HG03097 (cell line): ENCODE measurements around the gene KAT7.
"Not testable (repeated sequence)": the region's sequence is repeated elsewhere in the genome, so short reads cannot be mapped to it uniquely, and the experiment has no call there.

Source experiments
- ATAC-seq: cut with Tn5 transposase; IDR thresholded peaks from one replicate; pipeline ENCODE4 v1.9.1; 2021; ENCODE audit not compliant: unreplicated experiment, low FRiP score

Gene KAT7

DNA sequence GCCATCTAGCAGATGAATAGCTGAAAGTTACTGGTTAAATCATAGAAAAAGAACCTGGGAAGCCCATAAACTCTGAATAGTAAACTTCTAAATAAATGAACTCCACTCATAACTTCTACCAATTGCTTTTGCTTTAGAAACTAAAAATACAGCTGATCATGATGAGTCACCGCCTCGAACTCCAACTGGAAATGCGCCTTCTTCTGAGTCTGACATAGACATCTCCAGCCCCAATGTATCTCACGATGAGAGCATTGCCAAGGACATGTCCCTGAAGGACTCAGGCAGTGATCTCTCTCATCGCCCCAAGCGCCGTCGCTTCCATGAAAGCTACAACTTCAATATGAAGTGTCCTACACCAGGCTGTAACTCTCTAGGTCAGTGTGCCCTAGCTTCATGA is 9.7 kb downstream of the KAT7 start:
- no peak for ATAC-seq

DNA sequence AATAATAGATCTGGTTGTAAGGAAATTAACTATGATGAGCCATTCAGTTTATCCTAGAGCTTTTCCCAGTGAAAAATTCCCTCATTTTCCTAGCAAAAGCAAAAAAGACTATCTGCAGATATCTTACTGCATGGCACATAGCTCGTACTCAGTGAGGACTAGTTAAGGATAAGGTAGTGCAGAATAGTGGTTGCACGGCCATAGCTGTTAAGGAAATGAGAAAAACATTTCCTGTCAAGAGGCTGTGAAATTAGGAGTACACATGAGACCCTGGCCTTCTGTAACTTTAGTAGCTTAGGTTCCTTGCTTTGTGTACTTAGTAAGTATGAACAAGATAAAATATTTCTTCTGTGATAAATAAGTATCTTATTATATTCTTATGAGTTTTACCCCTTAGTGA is 10.3 kb downstream of the KAT7 start:
- ATAC-seq: no peak

DNA sequence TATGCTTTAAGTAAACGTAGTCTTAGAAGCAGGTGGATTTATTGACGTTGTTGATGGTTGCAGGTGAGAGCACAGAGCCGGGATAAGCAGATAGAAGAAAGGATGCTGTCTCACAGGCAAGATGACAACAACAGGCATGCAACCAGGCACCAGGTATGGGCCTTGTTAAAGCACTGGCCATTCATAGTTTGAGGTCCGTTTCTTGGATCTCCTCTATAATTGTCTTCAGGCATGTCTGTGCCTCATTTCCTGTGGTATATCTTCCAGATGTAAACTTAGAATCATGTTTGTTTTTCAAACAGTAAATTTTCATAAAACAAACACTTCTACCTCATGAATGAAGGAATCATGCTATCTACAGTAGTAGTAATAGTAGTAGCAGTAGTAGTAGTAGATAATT is 20.6 kb downstream of the KAT7 start:
- ATAC-seq: no peak

DNA sequence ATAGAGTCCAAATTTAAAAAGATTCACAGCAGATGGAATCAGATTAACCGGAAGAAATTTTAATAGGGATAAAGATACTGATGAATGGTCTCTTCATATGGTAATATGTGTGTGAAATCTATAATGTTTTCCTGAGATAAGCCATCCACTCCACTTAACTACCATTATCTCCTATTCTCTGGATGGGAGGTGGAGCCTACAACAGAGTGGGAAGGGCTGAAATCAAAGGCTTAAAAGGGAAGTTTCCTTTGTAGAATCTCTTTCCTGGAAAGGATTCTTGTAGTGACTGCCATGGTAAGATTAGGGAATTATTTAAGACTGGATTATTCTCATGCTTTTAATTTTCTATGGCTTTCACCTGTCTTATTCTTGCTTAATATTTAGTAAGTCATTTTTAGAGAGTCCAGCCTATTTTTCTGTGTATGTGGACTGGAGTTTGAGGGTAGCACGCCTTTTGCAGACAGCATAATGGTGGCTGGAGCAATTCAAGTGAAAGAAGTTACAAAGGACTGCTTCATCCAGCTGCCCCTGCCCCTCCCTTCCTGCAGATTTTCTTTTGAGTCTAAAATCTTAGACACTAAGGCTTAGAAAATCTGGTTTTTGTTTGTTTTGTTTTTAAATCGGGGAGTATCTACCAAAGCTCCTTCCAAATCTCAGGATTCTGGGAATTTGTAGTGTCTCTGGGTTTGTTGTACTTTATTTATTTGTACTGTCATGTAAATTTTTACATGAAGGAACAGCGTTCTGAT is 26.5 kb downstream of the KAT7 start:
- no peak for ATAC-seq

DNA sequence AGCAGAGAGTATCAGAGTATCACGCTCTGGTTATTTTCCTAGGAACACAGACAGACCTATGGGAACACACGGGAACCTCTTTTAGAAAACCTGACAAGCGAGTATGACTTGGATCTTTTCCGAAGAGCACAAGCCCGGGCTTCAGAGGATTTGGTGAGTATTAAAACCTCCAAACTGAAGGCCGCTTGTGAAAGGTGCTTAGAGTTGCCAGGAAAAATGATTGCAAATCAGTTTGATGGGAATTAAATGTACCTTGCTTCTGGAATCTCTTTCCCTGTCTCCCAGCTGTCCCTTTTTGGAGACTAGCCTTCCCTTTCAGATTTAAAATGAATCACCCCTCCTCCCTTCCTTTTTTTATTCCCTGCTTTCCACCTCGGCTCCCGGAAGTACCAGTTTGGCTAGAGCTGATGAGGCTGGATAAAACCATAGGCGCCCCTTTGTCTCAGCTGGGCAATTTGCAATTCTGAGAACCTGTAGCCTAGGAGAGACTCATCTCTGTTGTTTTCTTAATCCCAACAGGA is 27.3 kb downstream of the KAT7 start:
- ATAC-seq: no peak

DNA sequence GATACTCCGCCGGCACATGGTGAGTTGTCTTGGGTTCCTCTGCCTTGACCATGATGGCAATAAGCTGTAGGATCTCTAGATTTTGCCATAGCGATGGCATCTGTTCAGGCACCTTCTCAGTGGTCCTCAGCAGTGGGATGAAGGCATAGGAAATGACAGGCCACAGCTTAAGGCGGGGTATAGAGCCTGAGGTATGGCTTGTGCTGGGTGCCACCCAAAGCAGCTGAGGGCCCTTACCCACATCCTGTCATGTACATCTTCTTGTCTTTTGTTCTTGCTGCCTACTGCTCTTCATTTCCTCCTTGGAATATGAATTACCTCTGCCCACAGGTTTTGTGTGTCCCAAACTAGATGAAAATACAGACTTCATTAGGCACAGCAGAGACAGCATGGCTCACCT is 29.5 kb downstream of the KAT7 start:
- ATAC-seq: no peak

DNA sequence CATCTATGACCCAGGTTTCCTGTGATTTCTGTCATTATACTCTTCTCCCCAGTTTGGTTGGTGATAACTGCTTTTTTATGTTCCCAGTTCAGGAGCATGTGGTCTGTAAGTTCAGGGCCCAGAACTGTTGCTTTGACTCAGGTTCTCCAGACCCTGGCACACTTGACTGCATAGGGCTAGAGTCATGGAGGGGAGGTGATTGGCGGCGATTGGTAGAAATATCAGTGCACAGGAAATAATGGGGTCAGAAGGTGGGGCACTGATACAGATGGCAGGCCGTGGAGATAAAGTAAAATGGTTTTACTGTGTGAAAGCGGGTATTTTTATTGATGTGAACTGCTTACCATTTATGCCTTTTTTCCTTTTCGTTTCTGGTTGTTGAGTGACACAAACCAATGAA is 30.7 kb downstream of the KAT7 start:
- ATAC-seq: no peak

DNA sequence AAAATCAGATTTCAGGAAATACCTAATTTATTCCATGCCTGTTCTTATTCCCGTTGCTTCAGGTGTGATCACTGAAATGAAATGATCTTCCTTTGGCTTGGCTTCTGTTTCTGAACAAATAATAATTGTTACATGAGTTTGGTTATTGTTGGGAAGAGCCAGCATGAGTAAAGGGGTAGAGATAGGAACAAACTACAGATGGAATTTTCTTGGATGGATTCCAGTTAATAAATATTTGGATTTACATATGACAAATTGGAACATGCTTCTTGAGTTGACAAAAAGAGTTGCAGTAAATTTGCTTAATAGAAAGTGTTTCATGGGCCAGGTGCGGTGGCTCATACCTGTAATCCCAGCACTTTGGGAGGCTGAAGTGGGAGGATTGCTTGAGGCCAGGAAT is 31.2 kb downstream of the KAT7 start:
- ATAC-seq: no peak

DNA sequence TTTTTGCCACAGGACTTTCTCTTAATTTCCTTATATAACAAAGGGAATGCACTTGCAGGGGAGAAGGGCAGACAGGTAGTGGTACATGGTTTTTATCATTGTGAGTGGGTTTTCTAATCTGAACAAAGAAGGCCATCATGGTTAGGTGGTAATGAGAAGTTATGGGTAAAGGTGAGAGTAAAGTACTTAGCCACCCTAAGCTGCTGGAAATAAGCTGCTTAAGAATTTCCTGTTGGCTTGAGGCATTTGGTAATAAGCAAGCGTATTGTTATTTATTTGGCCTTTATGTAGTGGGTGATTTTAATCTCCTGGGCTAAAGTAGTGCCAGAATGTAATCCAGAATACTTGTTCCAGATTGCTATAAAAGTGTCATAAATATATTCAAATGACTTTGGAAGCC is 32.3 kb downstream of the KAT7 start:
- no peak for ATAC-seq

DNA sequence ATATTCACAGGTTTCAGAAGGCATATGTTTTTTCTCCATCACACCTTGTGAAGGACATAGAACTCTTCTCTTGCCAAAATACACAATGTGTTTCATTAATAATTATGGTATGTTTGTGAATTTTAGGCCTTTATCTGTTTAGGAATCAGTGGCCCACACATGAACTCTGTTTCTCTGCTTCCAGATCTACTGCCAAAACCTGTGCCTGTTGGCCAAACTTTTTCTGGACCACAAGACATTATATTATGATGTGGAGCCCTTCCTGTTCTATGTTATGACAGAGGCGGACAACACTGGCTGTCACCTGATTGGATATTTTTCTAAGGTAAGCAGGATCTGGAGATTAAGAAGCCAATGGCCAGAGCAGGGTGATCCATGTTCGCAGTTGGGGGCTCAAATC is 33.0 kb downstream of the KAT7 start:
- ATAC-seq: no peak

DNA sequence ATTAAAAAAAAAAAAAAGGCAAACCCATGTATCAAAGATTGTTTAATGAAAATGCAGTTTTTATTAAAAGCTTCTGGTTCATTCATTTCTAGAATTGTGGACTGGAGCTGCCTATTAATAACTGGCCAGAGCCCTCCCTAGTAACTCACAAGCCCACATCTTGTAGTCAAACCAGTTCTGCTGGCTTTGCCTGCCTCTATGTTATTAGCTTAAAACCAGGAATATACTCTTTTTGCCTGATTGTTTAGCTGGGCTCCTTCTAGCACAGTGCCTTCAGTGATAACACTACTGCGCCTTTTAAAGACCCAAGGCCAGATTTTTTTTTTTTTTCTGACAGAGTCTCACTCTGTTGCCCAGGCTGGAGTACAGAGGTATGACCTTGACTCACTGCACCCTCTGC is 33.4 kb downstream of the KAT7 start:
- no peak for ATAC-seq

DNA sequence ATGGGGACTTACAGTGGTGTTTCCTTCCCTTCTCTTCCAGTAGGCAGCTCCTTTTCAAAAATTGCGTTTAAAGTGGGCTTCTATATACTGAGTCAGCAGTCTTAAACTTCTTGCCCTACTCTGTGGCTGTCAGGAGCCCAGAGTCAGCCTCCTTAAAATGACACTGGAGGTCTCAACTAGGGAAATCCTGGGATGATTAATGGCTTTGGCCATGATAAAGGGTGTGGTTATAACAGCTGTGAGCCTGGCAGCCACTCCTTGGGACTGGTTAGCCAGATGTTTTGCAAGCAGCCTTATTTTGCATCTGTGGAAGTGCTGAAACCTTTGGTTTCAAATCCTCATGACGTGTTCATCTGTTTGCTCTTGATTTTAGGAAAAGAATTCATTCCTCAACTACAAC is 34.3 kb downstream of the KAT7 start:
- ATAC-seq: no peak

DNA sequence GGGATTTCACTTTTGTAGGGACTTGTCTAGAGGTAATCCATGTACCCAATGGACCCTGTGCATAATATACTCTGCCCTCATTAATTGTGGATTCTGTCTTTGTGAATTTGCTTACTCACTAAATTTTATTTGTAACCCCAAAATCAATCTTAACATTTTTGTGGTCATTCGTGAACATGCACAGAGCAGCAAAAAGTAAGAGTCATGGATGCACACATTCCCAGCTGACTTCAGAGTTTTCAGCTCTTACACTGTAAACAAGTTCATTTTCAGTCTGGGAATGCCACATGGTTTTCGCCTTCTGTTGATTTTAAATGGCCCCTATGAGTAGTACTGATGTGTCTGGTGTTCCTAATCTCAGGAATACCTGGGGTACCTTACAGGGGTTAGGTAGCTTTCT is 35.1 kb downstream of the KAT7 start:
- no peak for ATAC-seq

DNA sequence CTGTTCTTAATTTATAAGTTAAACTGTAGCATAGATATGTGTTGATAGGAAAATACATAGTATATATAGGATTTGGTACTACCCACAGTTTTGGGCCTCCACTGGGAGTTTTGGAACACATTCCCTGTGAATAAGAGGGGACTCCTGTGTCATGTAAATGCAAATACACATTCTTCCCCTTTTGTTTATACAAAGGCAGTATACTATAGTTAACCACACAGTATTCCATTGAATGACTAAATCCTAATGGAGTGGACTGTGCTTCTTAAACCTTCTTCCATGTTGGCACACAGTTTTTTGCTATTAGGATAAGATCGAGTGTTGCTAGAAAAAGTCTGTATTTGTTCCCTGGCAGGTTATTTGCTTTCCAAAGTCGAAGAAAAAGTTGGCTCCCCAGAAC is 37.2 kb downstream of the KAT7 start:
- no peak for ATAC-seq

DNA sequence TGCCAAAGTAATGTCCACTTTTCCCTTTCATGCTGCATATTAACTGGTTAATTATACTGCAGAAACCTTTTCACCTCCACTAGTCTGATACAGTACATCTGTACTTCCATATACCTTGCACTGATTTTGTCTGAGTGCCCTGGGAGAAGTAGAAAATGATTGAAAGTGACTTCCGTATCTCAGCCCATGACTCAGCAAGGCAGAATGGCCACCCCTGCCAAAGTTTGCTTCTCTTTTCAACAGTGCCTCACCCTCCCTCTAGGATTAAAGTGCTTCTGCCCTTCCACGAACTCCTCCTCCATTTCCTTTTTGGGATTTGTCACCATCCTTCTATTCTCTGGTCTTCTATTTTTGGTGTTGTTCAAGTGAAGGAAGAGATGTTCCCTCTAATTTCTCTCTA is 39.8 kb downstream of the KAT7 start:
- not testable (repeated sequence) for ATAC-seq

DNA sequence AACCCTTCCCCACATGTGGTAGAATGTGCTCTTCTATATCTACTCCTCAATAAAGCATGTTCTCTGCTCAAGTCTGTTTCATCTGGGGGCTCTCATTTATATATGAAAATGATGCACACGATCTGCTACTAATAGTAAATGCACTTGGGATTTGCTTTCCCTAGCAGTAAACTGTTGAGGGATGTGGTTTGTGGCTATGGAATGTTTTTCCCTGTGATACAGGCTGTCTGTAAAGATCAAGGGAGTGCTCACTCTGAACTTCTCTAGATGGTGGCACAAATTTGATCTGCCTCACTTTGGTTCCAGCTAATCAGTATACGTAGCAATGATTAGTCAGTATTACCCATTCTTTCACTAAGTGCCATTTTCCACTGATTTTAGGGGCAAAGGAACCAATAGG is 40.5 kb downstream of the KAT7 start:
- ATAC-seq: no peak

DNA sequence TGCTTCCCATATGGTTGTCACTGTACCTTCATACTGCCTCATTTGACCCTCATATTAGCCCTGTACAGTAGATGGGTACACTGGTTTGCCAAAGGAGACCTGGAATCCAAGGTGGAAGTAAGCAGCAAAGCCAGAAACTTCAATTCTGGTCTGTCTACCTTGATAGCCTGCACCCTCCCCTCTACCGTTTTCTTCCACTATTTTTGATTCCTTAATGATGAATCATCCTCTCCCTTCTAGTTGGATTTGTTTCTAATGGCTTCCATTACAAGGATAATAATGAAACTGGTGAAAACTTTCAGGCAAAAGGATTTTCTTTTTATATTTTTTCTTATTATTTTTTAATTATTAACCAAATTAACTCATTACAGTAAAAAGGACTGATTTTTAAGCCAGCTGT is 42.1 kb downstream of the KAT7 start:
- ATAC-seq: no peak

DNA sequence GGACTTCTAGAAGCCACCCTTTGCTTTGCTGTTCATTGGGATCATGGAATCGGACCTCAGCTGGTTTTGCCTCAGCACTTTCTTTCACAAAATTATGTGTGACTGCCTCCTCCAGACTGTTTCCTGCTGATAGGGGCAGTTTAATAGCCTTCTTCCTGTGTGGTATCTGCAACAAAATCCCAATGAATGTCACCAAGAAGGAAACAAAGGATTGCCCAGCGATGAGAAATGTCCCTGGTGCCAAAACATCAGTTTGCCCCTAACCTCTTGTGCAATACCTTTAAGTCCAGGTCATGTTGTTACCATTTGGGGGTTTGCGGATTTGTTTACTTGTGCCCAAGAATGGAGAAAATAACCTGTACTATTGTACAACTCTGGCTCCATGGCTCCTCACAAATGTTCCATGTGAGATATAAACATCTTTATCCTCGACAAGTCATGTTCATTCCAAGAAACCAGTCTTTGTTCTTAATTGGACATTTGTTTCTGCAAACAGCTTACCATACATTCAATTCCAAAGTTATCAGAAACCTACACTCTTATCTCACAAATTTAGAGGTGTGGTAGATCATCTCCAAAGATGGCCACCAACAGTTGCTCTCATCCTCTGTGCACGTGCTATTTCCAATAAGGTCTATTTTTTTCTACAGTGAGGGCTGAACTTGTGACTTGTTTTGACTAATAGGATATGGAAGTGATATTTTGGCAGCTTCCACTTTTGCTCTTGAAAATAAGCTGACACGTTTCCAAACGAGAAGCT is 44.5 kb downstream of the KAT7 start:
- ATAC-seq: no peak

DNA sequence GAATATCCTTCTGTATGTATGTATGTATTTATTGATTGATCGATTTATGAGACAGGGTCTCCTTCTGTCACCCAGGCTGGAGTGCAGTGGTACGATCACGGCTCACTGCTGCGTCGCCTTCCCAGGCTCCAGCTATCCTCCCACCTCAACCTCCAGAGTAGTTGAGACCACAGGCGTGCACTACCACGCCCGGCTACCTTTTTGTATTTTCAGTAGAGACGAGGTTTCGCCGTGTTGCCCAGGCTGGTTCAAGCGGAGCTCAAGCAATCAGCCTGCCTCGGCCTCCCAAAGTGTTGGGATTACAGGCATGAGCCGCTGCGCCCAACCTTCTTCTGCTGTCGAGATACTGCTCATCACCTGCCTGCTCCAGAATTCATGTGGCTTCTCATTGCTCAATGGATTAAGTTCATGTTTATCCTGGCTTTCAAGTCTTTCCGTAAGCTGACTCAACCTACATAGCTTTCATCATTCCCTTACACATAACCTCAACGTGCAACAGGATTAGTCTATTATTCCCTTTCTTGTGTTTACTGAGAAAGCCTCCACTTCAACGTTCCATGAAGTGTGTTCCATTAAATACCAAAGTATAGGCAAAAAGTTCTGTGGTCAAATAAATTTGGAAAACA is 45.8 kb downstream of the KAT7 start:
- no peak for ATAC-seq

DNA sequence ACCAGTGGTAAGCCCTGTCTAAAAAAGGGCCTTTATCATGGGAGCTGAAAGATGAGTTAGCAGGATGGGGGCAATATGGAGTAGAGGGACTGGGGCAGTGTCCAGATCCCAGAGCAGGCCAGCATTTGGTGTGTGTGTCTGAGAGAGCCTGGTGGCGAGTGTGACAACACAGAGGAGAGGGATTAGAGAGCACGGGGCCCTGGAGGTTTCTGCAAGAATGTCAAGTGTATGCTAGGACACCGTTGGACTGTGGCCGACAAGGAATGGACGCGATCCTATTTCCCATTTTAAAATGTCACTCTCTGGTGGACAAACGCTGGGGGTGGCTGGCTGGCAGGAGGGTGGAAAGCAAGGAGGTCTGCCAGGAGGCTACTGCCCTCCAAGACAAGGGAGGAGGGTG is 47.0 kb downstream of the KAT7 start:
- ATAC-seq: no peak

DNA sequence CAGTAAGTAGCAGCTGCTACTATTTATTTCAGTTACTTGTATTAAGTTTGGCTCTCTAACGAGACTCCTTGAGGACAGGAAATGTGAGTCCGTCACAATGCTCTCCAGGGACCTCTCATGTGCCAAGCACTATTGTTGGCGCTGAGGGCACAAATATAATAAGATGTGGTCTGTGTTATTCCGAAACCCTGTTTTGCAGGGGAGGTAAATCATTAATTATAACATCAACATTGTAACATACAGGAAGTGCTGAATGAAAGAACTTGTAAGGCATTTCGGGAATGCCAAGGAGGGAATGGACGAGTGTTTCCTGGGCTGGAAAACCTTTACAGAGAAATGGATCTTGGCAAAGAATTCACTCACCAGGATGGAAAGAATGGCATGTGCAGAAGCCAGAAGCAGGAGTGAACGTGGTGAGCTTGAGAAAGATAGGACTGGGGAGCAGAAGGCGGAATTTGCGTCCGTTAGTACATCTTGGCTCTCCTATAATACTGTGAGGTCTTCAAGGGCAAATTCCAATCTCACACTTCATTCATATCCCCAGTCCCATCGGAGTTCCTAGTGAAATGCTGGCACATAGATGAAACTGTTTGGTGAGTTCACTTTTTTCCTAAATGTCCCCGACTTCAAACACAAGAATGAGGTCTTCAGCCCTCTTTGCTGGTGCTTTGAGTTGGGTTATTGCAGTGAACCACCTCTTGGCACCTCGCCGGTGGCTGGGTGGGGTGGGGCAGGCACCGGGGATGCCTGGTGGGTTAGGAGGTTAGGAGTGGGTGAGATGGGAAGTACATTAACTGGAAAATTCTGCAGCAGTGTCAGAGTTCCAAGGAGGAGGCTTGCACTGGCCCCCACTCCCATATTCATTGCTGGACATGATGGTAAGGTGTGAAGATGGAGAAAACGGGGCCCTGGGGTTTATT is 47.9 kb downstream of the KAT7 start:
- no peak for ATAC-seq
